ENCODE measurements around the gene SGK1.
"Not testable (repeated sequence)": the region's sequence is repeated elsewhere in the genome, so short reads cannot be mapped to it uniquely, and the experiment has no call there.

SGK1 gene

DNA sequence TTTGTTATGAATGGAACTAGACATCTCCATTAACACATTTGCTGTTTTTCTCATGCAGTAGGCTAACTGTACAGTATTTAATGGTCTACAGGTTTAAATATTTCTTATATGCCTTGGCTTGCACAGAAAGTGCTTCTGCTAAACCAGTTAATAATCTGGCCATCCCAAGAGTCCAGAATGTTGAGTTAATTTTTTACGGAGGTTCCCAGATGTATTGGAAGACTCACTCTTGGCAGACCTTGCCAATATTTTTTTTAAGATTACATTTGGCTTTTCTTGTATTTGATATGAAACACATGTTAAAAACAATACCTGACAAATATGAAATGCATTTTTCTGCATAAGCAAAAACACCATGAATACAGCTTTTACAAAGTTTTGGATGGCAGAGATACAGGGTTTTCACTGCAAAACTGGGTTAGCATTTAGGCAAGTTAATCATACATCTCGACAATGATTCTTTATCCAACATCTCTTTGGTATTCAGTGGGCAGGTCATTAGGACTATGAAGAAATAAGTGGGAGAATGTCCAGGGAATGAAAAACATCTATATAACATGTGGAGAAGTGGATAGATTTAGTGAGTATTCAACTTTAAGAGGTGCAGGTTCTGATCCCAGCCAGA is 94.0 kb downstream of the SGK1 start:
- no peak for DNase-seq (ENCODE audit: low read depth in 2 of 2)

DNA sequence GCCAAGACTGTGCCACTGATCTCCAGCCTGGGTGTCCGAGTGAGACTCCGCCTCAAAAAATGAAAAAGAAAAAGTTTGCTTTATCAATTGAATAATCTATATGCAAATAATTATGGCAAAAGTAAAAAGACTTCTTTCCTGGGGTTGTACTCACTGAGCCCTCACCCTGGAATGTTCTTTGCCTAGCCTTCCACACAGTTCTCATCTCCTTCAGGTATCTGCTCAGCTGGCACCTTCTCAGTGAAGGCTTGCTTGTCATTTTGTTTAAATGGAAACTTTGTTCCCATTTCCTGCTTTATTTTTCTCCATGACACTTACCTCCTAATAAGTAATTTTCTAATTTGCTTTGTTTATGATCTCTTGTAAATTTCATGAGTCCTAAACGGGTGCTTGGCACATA is 96.7 kb downstream of the SGK1 start:
- DNase-seq (ENCODE audit: low read depth in 2 of 2), result no peak

DNA sequence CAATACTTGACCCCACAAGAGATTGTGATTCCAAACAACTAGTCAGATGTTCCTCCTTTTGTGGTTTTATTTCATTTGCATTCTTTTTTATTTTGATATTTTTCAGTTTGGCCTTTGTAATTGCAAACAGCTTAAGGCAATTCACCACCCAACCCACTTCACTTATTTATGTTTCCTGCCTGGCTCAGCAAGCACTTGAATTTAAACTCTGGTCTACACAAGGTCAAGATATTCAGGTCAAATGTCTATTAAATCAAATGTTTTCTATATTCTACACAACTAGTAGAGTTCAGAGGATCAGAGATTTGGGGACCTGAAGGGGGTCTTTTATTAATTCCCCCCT is 100.1 kb downstream of the SGK1 start:
- DNase-seq (ENCODE audit: low read depth in 2 of 2), result no peak

DNA sequence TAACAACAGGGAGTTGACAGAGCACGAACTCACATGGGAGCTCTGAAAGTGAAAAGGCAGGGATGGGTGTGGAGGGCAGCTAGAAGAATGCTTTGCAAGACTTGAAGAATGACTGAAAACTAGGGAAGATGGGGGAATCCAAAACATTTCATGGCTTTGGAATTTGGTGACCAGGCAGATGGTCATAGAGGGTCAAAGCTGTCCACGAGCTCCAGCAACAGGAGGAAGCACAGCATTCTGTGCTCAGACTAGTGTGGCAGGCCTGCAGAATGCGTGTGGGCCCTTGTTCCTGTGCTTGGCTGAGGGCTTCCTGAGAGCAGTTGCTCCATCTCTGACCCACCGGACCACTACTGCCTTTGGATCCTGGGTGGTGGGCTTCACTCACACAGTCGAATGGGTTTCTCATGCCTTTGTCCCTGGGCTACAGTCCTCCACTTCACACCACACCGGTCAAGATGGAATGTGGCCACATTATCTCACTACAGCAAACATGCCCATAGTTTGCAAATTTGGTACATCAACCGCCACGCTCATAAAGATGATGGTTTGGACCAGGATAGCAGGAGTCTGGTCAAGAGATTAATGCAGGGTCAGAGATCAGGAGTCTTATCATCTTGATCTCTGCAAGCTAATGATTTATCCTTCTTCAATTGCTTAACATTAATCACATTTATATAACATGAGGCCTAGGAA is 100.7 kb downstream of the SGK1 start:
- no peak for DNase-seq (ENCODE audit: low read depth in 2 of 2)

DNA sequence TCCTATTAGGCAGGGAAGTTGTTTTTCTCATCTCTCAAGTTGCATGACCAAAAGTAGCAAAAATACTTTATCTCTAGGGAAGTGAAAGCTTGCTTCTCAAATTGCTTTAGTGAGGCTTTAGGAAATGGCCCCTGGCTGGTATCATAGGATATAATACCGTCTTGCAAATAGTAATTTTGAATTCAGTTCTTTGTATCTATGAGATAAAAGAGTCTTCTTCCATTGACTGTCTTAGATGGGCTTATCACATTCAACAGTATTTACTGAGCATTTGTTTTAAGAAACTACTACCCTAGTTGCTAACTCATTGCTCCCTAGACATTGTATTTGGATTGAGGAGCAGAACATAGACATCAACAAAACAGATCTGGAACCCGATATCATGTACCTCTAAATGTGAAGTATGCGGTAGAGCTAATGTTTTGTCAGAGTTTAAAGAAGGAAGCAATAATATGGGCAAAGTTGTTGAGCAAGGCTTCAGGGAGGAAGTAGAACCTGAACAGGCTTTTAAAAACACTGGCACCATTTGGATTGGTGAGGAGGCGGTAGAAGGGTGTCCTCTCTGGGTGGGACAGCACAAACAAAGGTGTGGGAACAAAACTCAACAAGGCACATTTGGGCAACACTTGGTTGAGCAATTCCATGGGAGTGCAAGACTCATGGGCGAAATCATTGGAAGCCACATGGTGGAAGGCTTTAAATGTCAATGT is 101.5 kb downstream of the SGK1 start:
- no peak for DNase-seq (ENCODE audit: low read depth in 2 of 2)

DNA sequence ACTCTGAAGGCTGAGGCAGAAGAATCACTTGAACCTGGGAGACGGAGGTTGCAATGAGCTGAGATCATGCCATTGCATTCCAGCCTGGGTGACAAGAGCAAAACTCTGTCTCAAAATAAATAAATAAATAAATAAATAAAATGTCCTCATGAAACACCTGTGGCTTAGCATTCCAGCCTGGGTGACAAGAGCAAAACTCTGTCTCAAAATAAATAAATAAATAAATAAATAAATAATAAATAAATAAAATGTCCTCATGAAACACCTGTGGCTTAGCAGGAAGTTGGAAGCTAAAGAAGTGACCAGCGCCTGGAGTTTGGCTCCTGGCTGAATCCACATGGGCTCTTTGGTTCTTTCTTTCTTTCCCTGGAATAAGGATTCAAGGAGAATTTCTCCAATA is 104.5 kb downstream of the SGK1 start:
- DNase-seq (ENCODE audit: low read depth in 2 of 2), result not testable (repeated sequence)

DNA sequence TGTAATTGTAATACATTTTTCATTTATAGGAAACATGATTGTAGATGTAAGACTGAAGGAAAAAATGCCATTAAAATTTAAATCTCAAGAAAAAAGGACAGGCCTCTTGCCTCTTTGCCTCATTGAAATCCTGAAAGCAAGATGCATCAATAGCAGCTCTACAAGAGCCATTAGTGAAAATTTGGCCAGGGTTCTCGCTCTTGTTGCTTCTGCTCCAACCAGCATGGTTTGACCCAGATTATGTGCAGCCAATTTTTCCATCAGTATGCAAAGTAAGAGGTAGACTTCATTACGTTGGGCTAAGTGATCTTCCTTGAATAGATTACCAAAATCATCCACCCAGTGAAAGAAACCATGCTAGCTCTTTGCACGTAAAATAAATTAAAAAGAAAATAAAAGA is 106.6 kb downstream of the SGK1 start:
- no peak for DNase-seq (ENCODE audit: low read depth in 2 of 2)

DNA sequence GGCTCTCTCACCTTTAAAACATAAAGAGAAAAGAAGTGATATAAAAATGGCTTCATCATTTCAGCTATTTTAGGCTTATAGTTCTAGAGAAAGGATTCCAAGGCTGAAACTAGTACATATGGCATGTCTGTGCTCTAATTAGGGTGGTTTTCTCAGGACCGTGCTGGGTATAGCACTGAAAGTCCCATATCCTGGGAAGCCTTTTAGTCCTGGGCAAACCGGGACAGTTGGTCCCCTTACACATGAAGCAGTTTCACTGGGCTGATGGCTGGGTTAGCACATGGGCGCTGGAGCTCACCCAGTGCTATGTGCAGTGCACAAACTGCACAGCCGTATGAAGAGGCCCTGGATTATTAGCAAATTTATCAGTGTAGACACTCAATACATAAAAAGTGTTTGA is 110.5 kb downstream of the SGK1 start:
- DNase-seq (ENCODE audit: low read depth in 2 of 2), result no peak

DNA sequence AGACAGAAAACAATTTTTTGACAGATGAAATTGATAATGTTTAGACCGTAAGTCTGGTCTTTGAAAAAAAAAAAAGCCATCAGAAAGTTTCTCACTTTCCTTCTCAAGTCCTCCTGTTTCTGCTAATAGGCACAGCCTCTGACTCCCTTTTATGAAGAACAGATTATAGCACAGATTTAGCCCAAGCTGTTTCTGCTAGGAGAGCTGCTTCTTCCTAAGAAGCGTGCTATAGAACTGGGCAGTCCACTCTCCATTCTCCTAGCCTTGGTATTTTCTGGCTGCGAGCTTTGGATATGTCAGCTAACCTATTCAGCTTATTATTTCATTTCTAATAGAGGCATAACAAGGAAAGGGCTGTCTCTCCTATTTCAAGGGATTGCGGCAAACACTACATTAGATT is 112.5 kb downstream of the SGK1 start:
- DNase-seq (ENCODE audit: low read depth in 2 of 2), result no peak

DNA sequence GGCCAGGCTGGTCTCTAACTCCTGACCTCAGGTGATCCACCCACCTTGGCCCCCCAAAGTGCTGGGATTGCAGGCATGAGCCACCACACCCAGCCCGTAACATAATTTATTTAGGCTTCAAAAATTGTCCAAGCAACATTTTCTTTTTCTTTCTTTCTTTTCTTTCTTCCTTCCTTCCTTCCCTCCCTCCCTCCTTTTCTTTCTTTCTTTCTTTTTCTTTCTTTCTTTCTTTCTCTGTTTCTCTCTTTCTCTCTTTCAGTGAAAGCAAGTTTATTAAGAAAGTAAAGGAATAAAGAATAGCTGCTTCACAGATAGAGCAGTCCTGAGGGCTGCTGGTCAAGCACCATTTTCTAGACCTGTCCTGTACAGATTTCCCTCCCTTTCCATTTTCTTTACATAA is 113.2 kb downstream of the SGK1 start:
- not testable (repeated sequence) for DNase-seq (ENCODE audit: low read depth in 2 of 2)

DNA sequence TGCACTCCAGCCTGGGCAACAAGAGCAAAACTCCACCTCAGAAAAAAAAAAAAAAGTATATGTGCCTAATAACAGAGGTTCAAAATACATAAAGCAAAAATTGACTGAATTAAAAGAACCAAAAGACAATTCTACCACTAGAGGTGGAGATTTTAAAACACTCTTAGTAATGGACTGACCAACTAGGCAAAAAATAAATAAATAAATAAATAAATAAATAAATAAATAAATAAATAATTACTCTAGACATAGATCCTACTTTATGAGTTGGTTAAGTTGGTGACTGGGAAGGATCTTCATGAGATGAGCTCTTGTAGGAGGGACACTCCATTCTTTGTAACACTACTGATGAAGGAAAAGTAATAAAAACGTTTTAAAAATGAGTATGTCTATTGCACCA is 113.9 kb downstream of the SGK1 start:
- no peak for DNase-seq (ENCODE audit: low read depth in 2 of 2)

DNA sequence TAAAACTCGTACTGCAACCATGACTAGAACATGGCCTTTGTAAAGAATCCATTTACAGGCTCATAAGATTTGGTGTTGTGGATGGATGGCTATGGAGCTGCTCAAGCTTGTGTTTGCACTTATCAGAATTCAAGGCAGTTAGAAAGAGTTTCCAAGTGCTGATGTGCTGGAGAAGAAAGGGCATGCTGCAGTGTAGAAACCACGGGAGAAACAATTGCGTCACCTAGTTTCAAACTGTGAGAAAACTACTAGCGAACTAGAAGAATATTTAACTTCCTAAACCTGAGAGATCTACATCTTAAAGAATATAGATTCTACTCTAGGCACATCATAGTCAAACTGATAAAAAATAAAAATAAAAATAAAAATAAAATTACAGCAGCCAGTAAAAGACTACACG is 116.2 kb downstream of the SGK1 start:
- no peak for DNase-seq (ENCODE audit: low read depth in 2 of 2)

DNA sequence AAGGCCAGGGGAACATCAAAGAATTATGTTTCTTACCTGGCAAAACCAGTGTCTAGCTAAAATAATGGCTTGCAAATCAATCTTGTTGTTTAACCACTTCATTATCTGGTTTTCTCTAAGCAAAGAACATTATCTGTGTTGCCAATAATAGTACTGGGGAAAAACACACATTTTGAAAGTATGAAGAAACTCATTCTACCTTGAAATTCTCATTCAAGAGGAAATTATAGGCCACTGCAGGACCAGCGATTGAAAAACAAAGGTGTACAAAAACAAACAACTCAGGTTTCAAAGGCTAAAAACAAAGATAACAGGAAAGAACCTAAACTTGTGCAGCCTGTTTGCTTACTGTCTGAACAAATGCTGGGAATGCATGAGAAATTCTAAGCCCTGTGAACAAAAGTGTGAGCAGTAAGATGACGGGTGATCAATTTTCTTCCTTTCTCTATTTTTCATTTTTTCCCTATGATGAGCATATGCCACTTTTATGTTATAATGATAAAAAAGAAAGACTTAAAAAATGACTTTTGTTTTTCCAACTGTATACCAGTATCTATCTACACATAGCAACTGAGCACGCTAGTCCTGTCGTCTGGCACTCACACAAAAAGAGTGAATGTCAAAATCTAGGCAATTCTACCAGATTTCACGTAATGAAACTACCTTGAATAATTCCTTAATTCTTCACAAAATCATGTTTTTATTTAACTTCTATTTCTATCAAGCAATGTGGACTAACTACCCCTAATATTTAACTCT is 117.9 kb downstream of the SGK1 start:
- DNase-seq (ENCODE audit: low read depth in 2 of 2), result no peak

DNA sequence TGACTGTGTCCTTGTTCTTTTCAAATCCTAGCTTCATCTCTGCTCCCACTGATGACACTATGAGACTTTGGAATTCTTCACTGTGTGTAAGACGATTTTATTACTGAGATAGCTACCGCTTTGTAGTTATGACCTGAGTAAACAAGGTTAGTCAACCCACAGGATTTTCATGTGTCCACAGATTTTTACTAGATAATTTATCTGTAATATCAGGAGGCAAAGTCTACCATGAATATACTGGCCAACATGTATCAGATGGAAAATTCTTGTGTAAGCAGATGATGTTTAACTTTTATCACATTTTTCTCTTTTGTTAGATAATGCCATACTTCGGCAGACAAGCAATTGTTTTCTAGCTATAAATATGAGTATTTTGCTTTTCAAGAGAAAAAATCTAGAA is 119.8 kb downstream of the SGK1 start:
- DNase-seq (ENCODE audit: low read depth in 2 of 2), result no peak

DNA sequence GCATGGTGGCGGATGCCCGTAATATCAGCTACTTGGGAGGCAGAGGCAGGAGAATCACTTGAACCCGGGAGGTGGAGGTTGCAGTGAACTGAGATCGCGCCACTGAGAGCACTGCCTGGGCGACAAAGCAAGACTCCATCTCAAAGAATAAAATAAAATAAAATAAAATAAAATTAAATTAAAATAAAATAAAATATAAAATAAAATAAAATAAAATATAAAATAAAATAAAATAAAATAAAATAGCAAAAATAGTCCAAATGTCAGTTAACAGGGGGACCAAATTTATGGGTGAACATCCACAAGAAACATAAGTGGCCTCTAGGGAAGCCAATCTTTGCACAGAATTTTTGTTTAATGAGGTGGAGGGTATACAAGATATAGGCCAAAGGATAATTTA is 120.2 kb downstream of the SGK1 start:
- DNase-seq (ENCODE audit: low read depth in 2 of 2), result not testable (repeated sequence)

DNA sequence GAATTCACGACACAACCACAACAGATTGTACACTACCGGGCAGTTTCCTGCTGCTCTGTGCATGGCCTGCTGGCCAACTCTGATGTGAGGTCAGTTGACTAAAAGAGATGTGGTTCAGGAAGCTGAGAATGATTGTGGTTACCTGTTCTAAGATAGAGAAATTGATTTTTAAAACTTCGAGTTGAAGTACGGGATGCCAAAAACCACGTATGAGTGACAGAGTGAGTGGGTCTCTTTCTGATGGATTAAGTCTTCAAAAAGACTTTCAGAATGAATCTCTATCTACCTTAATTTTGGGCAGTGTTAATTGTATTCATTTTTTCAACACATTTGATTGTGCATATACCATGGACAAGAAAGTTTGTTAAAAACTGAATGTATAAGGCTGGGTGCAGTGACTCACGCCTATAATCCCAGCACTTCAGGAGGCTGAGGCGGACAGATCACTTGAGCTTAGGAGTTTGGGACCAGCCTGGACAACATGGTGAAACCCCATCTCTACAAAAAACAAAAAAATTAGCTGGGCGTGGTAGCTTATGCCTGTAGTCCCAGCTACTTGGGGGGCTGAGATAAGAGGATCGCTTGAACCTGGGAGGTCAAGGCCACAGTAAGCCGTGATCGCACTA is 121.2 kb downstream of the SGK1 start:
- DNase-seq (ENCODE audit: low read depth in 2 of 2), result no peak

DNA sequence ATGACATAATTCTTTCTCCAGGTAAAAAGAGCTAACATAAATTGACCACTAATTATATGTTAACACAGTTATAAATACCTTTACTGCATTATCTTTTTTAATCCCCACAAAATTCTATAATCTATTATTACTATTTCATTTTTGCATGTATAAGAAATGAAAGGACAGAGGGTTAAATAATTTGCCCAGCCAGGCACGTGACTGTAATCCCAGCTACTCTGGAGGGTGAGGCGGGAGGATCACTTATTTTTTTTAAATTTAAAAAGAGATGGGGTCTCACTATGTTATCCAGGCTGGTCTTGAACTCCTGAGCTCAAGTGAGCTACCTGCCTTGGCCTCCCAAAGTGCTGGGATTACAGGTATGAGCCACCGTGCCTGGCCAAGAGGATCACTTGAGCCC is 121.9 kb downstream of the SGK1 start:
- no peak for DNase-seq (ENCODE audit: low read depth in 2 of 2)

DNA sequence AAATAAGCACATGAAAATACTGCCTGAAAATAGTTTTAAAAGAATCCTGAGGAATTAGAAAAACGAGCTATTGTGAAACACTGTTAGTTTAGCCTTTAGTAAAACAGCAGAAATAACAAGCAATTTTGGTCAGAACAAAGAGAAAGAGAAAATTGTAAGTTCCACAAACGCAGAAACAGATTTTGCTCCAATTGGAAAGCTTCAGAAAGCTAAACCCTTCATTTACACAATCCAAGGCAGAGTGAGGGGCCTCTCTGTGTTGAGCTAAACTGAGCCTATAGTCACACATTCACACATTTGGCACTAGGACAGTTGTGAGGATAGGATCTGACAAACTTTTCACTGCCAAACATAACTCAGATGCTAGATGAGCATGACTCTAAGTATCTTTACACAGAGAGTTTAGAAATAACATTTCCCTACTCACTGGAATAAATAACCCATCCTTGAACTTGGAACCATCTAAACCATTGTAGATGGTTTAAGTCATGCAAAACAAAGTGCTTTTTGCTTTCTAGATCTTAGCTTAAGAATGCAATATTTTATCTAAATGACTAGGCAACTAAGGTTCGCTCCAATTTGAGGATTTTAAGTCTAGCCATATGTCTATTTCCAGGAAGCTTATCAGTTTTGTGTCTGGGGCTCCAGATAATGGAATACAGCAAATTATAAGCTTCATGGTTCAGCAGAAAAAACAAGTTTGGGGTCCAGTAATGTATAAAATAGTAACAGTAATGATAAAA is 122.6 kb downstream of the SGK1 start:
- no peak for DNase-seq (ENCODE audit: low read depth in 2 of 2)

DNA sequence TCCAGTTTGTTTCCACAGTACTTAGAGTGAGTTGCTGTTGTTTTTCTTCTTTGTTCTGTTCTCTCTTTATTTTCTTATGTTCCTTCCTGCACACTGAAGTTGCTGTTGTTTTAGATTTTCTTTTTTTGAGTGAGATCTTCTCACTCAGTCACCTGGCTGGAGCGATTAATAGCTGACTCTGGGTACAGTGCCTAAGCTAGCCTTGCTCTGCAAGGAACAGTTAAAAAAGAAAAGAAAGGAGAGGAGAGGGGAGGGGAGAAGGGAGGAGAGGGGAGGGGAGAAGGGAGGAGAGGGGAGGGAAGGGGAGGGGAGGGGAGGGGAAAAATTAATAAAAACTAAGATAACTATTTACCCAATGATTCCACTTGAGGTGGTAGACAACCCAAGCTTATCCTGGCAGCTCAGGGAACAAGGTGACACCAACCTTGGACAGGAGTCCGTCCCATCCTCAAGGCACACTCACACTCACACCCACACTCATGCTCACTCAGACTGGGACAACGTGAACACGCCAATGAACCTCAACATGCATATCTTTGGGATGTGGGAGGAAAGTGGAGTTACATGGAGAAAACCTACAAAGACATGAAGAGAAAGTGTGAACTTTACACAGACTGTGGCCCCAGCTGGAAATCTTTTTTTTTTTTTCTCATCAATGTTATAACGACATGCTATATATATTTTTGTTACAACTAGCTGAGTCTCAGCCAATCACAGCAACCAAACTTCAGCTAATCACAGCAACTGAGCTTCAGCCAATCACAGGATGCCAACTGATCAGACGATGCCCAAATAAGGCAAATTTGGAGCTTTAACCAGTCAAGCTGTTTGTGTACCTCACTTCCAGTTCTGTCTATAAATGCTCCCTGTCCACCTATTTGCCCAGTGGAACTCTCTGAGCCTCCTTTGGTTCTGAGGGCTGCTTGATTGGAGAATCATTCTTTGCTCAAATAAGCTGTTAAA is 124.1 kb downstream of the SGK1 start:
- DNase-seq (ENCODE audit: low read depth in 2 of 2), result no peak

DNA sequence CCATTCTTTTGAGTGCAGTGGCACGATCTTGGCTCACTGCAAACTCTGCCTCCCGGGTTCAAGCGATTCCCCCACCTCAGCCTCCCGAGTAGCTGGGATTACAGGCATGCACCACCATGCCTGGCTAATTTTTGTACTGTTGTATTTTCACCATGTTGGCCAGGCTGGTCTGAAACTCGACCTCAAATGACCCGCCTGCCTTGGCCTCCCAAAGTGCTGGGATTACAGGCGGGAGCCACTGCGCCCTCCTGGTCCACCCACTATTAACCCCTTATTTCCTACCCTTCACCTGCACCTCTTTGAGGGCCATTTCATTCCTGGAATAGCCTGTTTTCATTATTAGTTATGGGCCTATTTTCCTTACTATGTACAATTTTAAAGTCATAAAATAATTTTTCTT is 125.3 kb downstream of the SGK1 start:
- not testable (repeated sequence) for DNase-seq (ENCODE audit: low read depth in 2 of 2)
